ENCODE data around the gene PIK3C2G. TPM values are rescaled to one million over a fixed set of nuclear protein-coding genes. Genes with fewer than 3 reads are reported as not detected.

The PIK3C2G gene
- total and polyA plus RNA-seq, 8 donors, result 0.60 to 3.2 (median 1.5) TPM

- H3K27ac ChIP-seq, result no peak overlapping the region
- H3K36me3 ChIP-seq, result no peaks in the 10 kb centered on the region
- intact Hi-C loops (cut with DNase I), result no loop called here
- TF ChIP-seq CTCF (IDR thresholded peaks at IDR 0.05), result no peak
- H3K27me3 ChIP-seq, result no peaks in the 10 kb centered on the region
- no peak for ATAC-seq
- FAIRE-seq, result no peak
- no peak for DNase-seq
- no peak overlapping the region for H3K4me3 ChIP-seq
- no peaks in the 10 kb centered on the region for H3K9me3 ChIP-seq
- 56 to 72% methylated on average over 3 of the region's 3 CpGs for WGBS, 2 donors
- H3K4me1 ChIP-seq, result no peaks in the 10 kb centered on the region
Measured at GRCh38 chr12:18472304-18472703, 211.0 kb downstream of the PIK3C2G start.

GRCh38 chr12:18472806-18473205 lies 211.5 kb downstream of the PIK3C2G start:
- Histone ChIP-seq H3K4me1 (no peaks in the 10 kb centered on the region), H3K27me3 (no peaks in the 10 kb centered on the region), H3K36me3 (no peaks in the 10 kb centered on the region), H3K4me3 (no peak overlapping the region), H3K27ac (no peak overlapping the region), H3K9me3 (no peaks in the 10 kb centered on the region)
- WGBS, 2 donors, result 77 to 82% methylated on average over 9 of the region's 9 CpGs
- FAIRE-seq (no peak), ATAC-seq (no peak), DNase-seq (no peak)
- no peak for TF ChIP-seq CTCF (IDR thresholded peaks at IDR 0.05)
- intact Hi-C loops (cut with DNase I), result no loop called here

- ATAC-seq, result no peak
- no peak for DNase-seq
- Histone ChIP-seq H3K4me3 (no peak overlapping the region), H3K27ac (no peak overlapping the region), H3K36me3 (no peaks in the 10 kb centered on the region), H3K4me1 (no peaks in the 10 kb centered on the region), H3K9me3 (no peaks in the 10 kb centered on the region), H3K27me3 (no peaks in the 10 kb centered on the region)
- no peak for FAIRE-seq
- WGBS, 2 donors, result 51 to 77% methylated on average over 4 of the region's 4 CpGs
- TF ChIP-seq CTCF (IDR thresholded peaks at IDR 0.05), result no peak
- intact Hi-C loops (cut with DNase I), result no loop called here
Measured at GRCh38 chr12:18476861-18477260, 215.5 kb downstream of the PIK3C2G start.

GRCh38 chr12:18479256-18479655 lies 217.9 kb downstream of the PIK3C2G start:
- FAIRE-seq, result no peak
- H3K27ac ChIP-seq, result no peak overlapping the region
- DNase-seq, result no peak
- intact Hi-C loops (cut with DNase I), result no loop called here
- WGBS, 2 donors, result 65 to 76% methylated on average over 3 of the region's 3 CpGs
- no peaks in the 10 kb centered on the region for H3K9me3 ChIP-seq
- H3K36me3 ChIP-seq, result no peaks in the 10 kb centered on the region
- TF ChIP-seq CTCF (IDR thresholded peaks at IDR 0.05), result no peak
- ATAC-seq, result peak in 2 of 4 donors; percentile 24 to 49
- H3K27me3 ChIP-seq, result no peaks in the 10 kb centered on the region
- no peaks in the 10 kb centered on the region for H3K4me1 ChIP-seq
- no peak overlapping the region for H3K4me3 ChIP-seq

GRCh38 chr12:18482601-18483120 lies 221.3 kb downstream of the PIK3C2G start:
- ATAC-seq (no peak), FAIRE-seq (no peak), DNase-seq (no peak)
- Histone ChIP-seq H3K4me3 (no peak overlapping the region), H3K4me1 (no peaks in the 10 kb centered on the region), H3K27me3 (no peaks in the 10 kb centered on the region), H3K27ac (no peak overlapping the region), H3K9me3 (no peaks in the 10 kb centered on the region), H3K36me3 (no peaks in the 10 kb centered on the region)
- intact Hi-C loops (cut with DNase I), result no loop called here
- no peak for TF ChIP-seq CTCF (IDR thresholded peaks at IDR 0.05)
- 30 to 31% methylated on average over 2 of the region's 2 CpGs for WGBS, 2 donors

Measured in pancreas (tissue), 10 donors.